Activated CD8-positive, alpha-beta T cell treated with anti-CD3 and anti-CD28 coated beads for 36 hours (primary cell): ENCODE measurements around the gene SLC48A1. TPM values are rescaled to one million over a fixed set of nuclear protein-coding genes. Genes with fewer than 3 reads are reported as not detected.

Source experiments
- ATAC-seq: fragments of 200-7000 bp; cut with Tn5 transposase; one replicate; pipeline ENCODE4 v1.10.0; 2021; ENCODE audit warnings: mild to moderate bottlenecking, moderate library complexity
- CTCF ChIA-PET: fragments of 350-600 bp; sonication (Branson Sonifier 250); formaldehyde crosslinking; loops from one replicate; lab custom pipeline; 2021; ENCODE audit warnings: antibody characterized with exemption; lab: Charles Lee
- POLR2A ChIA-PET: fragments of 350-600 bp; sonication (Branson Sonifier 250); formaldehyde crosslinking; loops from one replicate; lab custom pipeline; 2021; ENCODE audit warnings: antibody characterized with exemption; lab: Charles Lee
- DNase-seq: peaks from one replicate; pipeline ENCODE4 v3.0.0-alpha.2; 2020
- H3K27ac Mint-ChIP-seq: one replicate; pipeline ENCODE4 v1.8.0; 2021; ENCODE audit warnings: mild to moderate bottlenecking, mixed read lengths
- H3K27me3 Mint-ChIP-seq: one replicate; pipeline ENCODE4 v1.8.0; 2021; ENCODE audit warnings: mixed read lengths
- H3K36me3 Mint-ChIP-seq: one replicate; pipeline ENCODE4 v1.8.0; 2021; ENCODE audit warnings: low read depth, mixed read lengths
- H3K4me1 Mint-ChIP-seq: one replicate; pipeline ENCODE4 v1.8.0; 2021; ENCODE audit warnings: low read depth, mixed read lengths
- H3K4me3 Mint-ChIP-seq: one replicate; pipeline ENCODE4 v1.8.0; 2021; ENCODE audit warnings: mild to moderate bottlenecking, moderate library complexity, mixed read lengths
- H3K9me3 Mint-ChIP-seq: one replicate; pipeline ENCODE4 v1.8.0; 2021; ENCODE audit warnings: mixed read lengths
- intact Hi-C: fragments of 100-400 bp; cut with micrococcal nuclease; formaldehyde crosslinking; loops from one replicate; pipeline ENCODE4 v1.10.0; 2022
- total RNA-seq, 2 experiments: library from RNA; stranded (reverse); gene quantifications; one replicate each; pipeline ENCODE4 v1.2.3, GENCODE V29; 2021
- TF ChIP-seq, protein P1 (sequence below): fragments of 200-600 bp; IDR thresholded peaks from one replicate; pipeline ENCODE4 v1.8.0; 2022; ENCODE audit warnings: antibody characterized with exemption, mild to moderate bottlenecking

SLC48A1 gene
- total RNA-seq, 2 experiments from 2014 or later: 8.8 to 10.2 TPM

DNA sequence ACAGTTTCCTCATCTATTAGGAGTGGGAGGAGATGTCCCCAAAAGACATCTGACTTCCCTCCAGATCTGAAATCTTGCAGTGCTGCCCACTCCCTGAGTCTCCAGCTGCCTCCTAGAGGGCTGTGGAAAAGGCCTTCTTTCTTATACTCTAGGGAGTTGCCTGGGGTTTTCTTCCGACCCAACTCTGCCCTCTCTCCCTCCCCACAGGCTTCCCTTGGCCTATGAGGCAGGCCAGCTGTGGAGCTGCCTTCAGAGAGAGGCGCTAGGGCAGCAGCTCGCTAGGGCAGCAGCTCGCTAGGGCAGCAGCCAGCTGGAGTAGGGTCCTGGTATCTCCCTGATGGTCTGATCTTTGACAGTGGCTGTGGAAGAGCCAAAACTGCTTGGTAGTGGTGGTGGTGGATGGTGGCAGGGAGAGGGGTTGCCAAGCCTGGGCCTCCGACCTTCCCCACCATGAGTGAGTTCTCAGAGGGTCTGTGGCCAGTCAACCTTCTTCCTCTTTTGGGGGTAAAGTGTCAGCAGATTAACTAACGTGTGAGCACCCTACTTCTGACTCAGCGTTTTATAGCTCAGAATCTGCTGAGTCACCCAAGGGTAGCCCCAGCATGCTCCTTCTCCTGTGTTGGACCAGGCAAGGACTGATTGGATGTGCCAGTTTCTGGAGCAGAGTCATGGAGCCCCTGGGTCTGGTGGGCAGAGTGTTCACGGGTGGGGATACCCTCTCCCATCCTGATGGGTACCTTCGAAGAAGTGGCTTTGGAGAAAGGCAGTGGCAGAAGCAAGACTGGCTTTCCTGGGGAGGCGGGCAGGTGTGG is 2.3 kb downstream of the SLC48A1 start:
- ChIA-PET CTCF (interaction anchor here (0.9 to 19.4 kb wide), 8 partner anchors 8 to 61 kb away, joined by 3 to 685 read pairs (median 12); partner anchors contain the start of gene RAPGEF3), POLR2A (interaction anchor here (1.0 to 2.1 kb wide), 9 partner anchors 9 to 69 kb away, joined by 3 to 7 read pairs (median 4); partner anchors contain the start of gene RPAP3)
- no peak for DNase-seq
- Mint-ChIP-seq H3K36me3 (no peaks in the 10 kb centered on the region), H3K27me3 (no peaks in the 10 kb centered on the region), H3K4me3 (no peak overlapping the region), H3K4me1 (peaks cover 27% of the 10 kb centered on the region), H3K27ac (no peak overlapping the region), H3K9me3 (no peaks in the 10 kb centered on the region)
- ATAC-seq: no peak
- TF ChIP-seq, protein P1, sequence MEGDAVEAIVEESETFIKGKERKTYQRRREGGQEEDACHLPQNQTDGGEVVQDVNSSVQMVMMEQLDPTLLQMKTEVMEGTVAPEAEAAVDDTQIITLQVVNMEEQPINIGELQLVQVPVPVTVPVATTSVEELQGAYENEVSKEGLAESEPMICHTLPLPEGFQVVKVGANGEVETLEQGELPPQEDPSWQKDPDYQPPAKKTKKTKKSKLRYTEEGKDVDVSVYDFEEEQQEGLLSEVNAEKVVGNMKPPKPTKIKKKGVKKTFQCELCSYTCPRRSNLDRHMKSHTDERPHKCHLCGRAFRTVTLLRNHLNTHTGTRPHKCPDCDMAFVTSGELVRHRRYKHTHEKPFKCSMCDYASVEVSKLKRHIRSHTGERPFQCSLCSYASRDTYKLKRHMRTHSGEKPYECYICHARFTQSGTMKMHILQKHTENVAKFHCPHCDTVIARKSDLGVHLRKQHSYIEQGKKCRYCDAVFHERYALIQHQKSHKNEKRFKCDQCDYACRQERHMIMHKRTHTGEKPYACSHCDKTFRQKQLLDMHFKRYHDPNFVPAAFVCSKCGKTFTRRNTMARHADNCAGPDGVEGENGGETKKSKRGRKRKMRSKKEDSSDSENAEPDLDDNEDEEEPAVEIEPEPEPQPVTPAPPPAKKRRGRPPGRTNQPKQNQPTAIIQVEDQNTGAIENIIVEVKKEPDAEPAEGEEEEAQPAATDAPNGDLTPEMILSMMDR: no peak
- intact Hi-C loops: loop anchor here (5.0 kb wide), 2 partner anchors 58 to 62 kb away; no protein-coding TSS in a partner anchor

DNA sequence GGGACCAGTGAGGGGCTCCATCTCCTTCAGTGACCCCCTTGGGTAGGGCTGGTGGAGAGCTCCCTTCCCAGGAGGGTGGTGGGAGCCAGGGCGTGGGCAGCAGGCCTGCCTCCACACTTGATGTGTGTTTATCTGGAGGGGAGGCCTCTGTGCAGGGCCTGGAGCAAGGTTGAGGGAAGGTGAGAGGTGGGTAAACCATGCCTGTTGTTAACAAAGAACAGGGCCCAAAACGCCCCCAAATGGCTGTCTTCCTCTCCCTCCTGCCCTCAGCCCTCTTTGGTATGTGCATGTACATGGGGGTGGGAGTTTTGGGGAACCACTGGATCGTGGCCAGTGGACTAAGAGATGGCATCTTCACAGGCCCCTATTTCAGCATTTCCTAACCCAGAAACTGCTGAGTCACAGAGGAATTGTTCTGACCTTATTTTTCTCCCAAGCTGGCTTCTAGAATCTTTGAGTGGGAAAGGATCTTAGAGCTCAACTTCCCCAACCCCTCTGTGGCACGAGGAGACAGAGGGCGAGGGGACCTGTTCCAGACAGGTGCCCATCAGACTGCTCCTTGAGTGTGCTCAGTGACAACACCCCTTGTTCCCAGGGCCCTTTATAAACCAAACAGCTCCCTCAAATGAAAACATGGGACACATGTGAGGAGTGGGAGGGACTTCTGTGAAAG is 3.6 kb downstream of the SLC48A1 start:
- Mint-ChIP-seq H3K4me1 (peaks cover 27% of the 10 kb centered on the region), H3K27ac (no peak overlapping the region), H3K4me3 (no peak overlapping the region), H3K36me3 (no peaks in the 10 kb centered on the region), H3K9me3 (no peaks in the 10 kb centered on the region), H3K27me3 (no peaks in the 10 kb centered on the region)
- TF ChIP-seq, protein P1: no peak
- intact Hi-C loops: loop anchor here (5.0 kb wide), 2 partner anchors 59 to 61 kb away; no protein-coding TSS in a partner anchor
- ChIA-PET CTCF (interaction anchor here (0.9 to 19.4 kb wide), 12 partner anchors 9 to 66 kb away, joined by 3 to 685 read pairs (median 5); partner anchors contain the start of gene RAPGEF3), POLR2A (interaction anchor here (0.9 to 2.1 kb wide), 12 partner anchors 11 to 130 kb away, joined by 3 to 10 read pairs (median 4); partner anchors contain the start of gene RPAP3)
- ATAC-seq: no peak
- no peak for DNase-seq

DNA sequence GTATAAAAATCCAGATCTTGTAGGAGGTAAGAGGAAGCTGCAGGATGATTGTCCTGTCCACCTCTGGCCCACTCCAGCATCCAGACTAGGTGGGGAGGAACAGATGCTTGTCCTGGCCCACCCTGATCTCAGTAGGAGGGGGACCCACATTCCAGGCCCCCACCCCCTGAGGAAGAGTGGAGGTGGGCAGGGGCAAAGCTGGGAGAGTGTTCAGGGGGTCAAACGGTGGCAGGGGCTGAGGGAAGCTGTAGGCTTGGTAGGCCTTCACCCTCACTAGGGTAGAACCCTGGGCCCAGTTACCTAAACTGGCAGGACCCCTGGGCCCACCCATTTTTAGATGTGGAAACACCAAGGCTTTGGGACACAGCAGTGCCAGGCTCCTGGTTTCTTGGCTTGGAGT is 4.1 kb downstream of the SLC48A1 start:
- intact Hi-C loops: loop anchor here (5.0 kb wide), 2 partner anchors 60 kb away; no protein-coding TSS in a partner anchor
- no peak for DNase-seq
- peaks cover 29% of the 10 kb centered on the region for H3K4me1 Mint-ChIP-seq
- TF ChIP-seq, protein P1: no peak
- ChIA-PET CTCF (interaction anchor here (0.9 to 19.4 kb wide), 12 partner anchors 10 to 67 kb away, joined by 3 to 685 read pairs (median 5); partner anchors contain the start of gene RAPGEF3), POLR2A (interaction anchor here (0.9 to 2.2 kb wide), 11 partner anchors 9 to 129 kb away, joined by 3 to 10 read pairs (median 5); partner anchors contain the start of gene RPAP3)
- H3K27ac Mint-ChIP-seq: no peak overlapping the region
- no peaks in the 10 kb centered on the region for H3K36me3 Mint-ChIP-seq
- ATAC-seq: no peak
- no peaks in the 10 kb centered on the region for H3K9me3 Mint-ChIP-seq
- H3K27me3 Mint-ChIP-seq: no peaks in the 10 kb centered on the region
- no peak overlapping the region for H3K4me3 Mint-ChIP-seq

DNA sequence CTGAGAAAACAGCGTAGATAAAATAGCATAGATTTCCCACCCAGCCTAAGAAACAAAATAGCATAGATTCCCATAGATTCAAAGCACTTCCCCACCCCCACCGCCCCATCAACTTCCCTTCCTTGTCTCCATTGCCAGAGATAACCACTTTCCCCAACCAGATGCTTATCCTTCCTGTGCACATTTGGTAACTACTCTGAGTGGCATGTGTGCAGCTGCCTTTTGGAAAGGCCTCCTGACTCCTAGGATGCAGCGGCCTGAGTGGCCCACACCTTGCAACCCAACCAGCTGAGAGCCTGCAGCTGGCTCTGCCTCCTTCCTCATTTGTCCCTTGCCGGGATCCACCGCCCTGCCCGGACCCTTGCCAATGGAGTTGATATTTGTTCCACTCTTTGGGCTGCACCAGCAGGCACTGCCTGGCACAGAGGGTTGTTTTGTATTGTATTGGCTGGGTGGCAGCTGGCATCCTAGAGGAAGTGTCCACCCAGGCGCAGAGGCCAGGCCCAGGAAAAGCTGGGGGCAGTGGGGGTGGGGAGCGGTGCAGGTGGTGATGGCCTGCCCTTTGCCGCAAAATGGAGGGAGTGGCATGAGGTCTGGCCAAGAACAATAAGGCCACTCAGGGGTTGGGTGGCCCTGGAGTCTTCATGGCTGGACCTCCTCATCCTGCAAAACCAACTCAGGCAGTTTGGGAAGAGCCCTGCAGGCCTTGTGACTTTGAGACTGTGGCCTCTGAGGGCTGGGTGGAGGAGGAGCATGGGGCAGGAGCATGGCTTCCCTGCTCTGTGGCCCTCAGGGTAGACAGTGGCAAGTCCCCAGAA is 4.9 kb downstream of the SLC48A1 start:
- CTCF ChIA-PET: interaction anchor here (1.0 to 19.4 kb wide), 21 partner anchors 10 to 109 kb away, joined by 3 to 685 read pairs (median 6); partner anchors contain the start of gene RAPGEF3
- H3K27me3 Mint-ChIP-seq: no peaks in the 10 kb centered on the region
- POLR2A ChIA-PET: interaction anchor here (0.9 to 2.2 kb wide), 9 partner anchors 8 to 128 kb away, joined by 3 to 10 read pairs (median 5); no protein-coding TSS in a partner anchor
- TF ChIP-seq, protein P1: no peak
- no peaks in the 10 kb centered on the region for H3K9me3 Mint-ChIP-seq
- intact Hi-C loops: loop anchor here (5.0 kb wide), 2 partner anchors 59 to 61 kb away; no protein-coding TSS in a partner anchor
- H3K36me3 Mint-ChIP-seq: peaks cover 4% of the 10 kb centered on the region
- DNase-seq (no peak), ATAC-seq (no peak)
- no peak overlapping the region for H3K4me3 Mint-ChIP-seq
- H3K27ac Mint-ChIP-seq: no peak overlapping the region
- peaks cover 30% of the 10 kb centered on the region for H3K4me1 Mint-ChIP-seq
